Adipocyte (in vitro differentiated cells): ENCODE data around the gene ACTG2.
"Not testable (repeated sequence)": the region's sequence is repeated elsewhere in the genome, so short reads cannot be mapped to it uniquely, and the experiment has no call there.

Experiments
- DNase-seq: peaks from one replicate; pipeline ENCODE4 v3.0.0-alpha.2; 2015; ENCODE audit warnings: low read depth
- H3K27me3 ChIP-seq: replicated peaks from 2 replicates; pipeline ENCODE4 v1.7.0; 2013; ENCODE audit warnings: mild to moderate bottlenecking, low read length, moderate library complexity; ENCODE audit not compliant: control insufficient read depth, insufficient read depth
- H3K36me3 ChIP-seq: 2 replicates; pipeline ENCODE4 v1.7.0; 2013; ENCODE audit warnings: low read length, mild to moderate bottlenecking, moderate library complexity; ENCODE audit not compliant: control insufficient read depth, insufficient read depth, severe bottlenecking
- H3K4me1 ChIP-seq: 2 replicates; pipeline ENCODE4 v1.7.0; 2013; ENCODE audit warnings: mild to moderate bottlenecking, low read length, moderate library complexity; ENCODE audit not compliant: control insufficient read depth, insufficient read depth
- H3K4me3 ChIP-seq: 2 replicates; pipeline ENCODE4 v1.7.0; 2013; ENCODE audit warnings: mild to moderate bottlenecking, low read length, moderate library complexity
- H3K9ac ChIP-seq: 2 replicates; pipeline ENCODE4 v1.7.0; 2013; ENCODE audit warnings: mild to moderate bottlenecking, low read length, moderate library complexity
- H3K9me3 ChIP-seq: 2 replicates; pipeline ENCODE4 v1.7.0; 2013; ENCODE audit warnings: mild to moderate bottlenecking, low read length, moderate library complexity; ENCODE audit not compliant: control insufficient read depth

The ACTG2 gene

DNA sequence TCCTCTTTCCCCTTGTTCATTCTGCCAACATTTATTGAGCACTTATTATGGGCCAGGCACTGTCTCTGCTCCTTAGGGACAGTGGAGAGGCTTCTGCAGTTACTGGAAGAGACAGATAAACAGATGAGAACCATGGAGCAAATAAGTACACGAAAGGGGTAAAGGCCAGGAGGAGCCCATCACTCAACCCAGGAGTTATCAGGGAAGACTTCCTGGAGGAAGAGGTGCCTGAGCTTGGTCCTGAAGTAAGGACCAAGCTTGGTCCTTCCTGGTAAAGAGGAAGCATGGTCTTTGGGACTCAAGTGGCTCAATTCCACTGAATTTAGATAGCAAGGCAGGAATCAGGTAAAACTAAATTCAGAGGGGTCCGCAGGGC, 1.7 kb downstream of the ACTG2 start:
- no peak for DNase-seq
- Histone ChIP-seq H3K36me3 (no peaks in the 10 kb centered on the region), H3K9ac (no peak overlapping the region), H3K4me3 (no peak overlapping the region), H3K27me3 (peaks cover 52% of the 10 kb centered on the region), H3K4me1 (peaks cover 13% of the 10 kb centered on the region), H3K9me3 (no peaks in the 10 kb centered on the region)

DNA sequence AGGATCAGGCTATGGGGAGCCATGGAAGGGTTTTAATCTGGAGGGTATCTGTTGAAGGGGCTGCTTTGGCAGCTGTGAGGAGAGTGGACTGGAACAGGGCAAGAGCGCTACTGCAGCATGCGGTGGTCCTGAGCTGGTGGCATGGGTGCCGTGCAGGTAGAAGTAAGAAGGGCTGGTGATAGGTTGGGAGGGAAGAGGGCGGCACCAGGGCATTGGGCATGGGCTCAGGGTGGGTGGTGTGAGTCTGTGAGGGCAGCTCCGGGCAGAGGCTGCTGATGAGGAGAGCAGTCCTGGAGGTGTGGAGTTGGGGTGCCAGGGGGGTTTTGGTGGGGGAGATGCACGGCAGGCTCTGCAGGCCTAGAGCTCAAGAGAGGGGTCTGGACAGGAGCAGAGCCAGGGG, 2.1 kb downstream of the ACTG2 start:
- Histone ChIP-seq H3K9ac (no peak overlapping the region), H3K27me3 (peaks cover 56% of the 10 kb centered on the region), H3K4me1 (peaks cover 11% of the 10 kb centered on the region), H3K4me3 (no peak overlapping the region), H3K36me3 (no peaks in the 10 kb centered on the region), H3K9me3 (no peaks in the 10 kb centered on the region)
- no peak for DNase-seq

DNA sequence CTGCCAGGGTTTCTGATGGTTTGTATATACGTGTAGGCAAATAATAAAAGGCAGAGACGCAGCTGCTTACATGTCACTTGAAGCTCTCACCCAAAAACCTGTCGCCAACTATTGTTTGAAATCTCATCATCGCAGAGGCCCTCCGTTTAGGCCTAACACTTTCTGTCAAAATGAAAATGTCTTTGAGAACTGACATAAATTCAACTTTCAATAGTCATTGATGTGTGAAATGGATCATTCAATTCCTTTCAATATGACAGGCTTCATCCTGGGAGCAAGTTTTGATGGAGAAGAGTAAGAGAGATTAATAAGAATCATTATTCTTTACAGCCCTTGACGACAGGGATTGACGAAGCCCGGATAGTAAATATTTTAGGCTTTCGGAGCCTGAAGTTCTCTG, 2.7 kb downstream of the ACTG2 start:
- H3K4me1 ChIP-seq, result peaks cover 11% of the 10 kb centered on the region
- H3K9me3 ChIP-seq, result no peaks in the 10 kb centered on the region
- DNase-seq, result no peak
- H3K27me3 ChIP-seq, result peaks cover 56% of the 10 kb centered on the region
- no peaks in the 10 kb centered on the region for H3K36me3 ChIP-seq
- no peak overlapping the region for H3K9ac ChIP-seq
- no peak overlapping the region for H3K4me3 ChIP-seq

DNA sequence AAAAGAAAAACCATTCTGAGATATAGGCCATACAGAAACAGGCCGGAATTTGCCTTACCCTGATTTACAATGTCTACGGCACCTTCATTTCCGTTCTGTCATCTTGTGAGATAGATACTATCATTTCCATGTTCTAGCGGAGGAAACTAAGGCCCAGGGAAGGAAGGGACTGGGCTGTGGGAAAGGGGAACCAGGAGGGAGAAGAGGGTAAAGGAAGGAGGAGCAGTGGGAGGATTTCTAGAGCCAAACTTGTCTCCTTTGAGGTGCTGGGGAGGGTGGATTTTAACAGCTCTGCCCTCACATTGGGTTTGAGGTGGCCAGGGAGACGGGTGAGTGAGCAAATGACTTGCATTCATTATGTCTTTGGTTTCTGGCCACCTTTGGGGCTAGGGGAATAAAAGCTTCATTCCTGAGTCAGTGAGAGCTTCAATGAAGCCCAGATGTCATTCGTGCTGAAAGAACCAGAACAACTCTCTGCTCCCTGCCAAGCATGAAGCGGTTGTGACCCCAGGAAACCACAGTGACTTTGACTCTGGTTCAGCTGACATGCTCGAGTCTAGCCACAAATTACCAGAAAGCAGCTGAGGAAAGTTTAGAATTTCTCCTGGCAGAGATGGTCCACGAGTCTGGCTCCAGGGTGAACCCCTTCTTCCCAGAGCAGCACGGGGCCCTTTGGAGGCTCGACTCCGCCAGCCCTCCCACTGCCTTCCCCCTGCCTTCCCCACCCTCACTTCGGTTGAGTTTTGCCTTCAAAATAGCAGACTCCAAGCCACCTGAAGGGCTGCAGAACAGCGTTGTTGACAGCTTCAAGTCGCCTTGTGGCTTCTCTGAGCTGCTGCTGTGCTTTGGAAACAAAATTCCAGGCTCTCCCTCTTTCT, 3.8 kb downstream of the ACTG2 start:
- DNase-seq, result peak; percentile 91
- Histone ChIP-seq H3K9me3 (no peaks in the 10 kb centered on the region), H3K4me3 (no peak overlapping the region), H3K27me3 (peaks cover 55% of the 10 kb centered on the region), H3K4me1 (peaks cover 11% of the 10 kb centered on the region), H3K36me3 (no peaks in the 10 kb centered on the region), H3K9ac (no peak overlapping the region)

DNA sequence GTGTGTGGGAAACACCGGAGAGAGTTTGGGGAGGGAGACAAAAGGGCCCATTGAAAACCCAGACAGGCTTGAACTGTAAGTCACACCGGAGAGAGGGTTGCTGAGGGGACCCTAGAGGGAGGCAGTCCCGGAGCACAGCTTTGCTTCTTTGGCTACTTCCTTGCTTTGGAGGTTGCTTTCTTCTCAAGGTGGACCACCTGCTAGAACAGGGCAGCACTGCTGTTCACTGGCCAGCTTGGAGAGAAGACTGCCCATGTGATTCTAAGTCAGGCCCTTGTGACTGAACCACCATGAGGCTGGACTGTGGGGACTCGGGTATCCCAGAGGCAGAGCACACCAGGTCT, 4.4 kb downstream of the ACTG2 start:
- DNase-seq, result no peak
- H3K9ac ChIP-seq, result no peak overlapping the region
- H3K27me3 ChIP-seq, result peaks cover 57% of the 10 kb centered on the region
- H3K4me3 ChIP-seq, result no peak overlapping the region
- H3K36me3 ChIP-seq, result no peaks in the 10 kb centered on the region
- peaks cover 11% of the 10 kb centered on the region for H3K4me1 ChIP-seq
- H3K9me3 ChIP-seq, result no peaks in the 10 kb centered on the region

DNA sequence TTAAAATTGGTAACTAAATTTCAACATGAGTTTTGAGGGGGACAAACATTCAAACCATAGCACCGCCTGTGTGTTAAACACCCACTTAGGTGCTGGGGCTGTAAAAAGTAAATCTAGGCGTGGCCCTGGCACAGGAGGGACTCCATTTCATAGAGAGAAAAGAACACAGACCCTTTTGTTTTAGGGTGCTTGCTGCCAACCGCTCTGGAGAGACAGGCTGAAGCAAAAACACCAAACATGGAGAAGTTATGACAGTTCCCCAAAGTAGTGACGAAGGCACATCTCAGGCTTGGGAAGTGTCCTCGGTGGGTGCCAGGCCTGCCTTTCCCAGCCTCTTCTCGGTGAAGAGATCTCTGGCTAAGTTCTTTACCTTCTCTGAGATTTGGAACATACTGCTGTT, 5.1 kb downstream of the ACTG2 start:
- H3K4me3 ChIP-seq, result no peak overlapping the region
- H3K36me3 ChIP-seq, result no peaks in the 10 kb centered on the region
- H3K9ac ChIP-seq, result no peak overlapping the region
- H3K4me1 ChIP-seq, result peaks cover 11% of the 10 kb centered on the region
- no peaks in the 10 kb centered on the region for H3K9me3 ChIP-seq
- DNase-seq, result no peak
- H3K27me3 ChIP-seq, result peaks cover 57% of the 10 kb centered on the region

DNA sequence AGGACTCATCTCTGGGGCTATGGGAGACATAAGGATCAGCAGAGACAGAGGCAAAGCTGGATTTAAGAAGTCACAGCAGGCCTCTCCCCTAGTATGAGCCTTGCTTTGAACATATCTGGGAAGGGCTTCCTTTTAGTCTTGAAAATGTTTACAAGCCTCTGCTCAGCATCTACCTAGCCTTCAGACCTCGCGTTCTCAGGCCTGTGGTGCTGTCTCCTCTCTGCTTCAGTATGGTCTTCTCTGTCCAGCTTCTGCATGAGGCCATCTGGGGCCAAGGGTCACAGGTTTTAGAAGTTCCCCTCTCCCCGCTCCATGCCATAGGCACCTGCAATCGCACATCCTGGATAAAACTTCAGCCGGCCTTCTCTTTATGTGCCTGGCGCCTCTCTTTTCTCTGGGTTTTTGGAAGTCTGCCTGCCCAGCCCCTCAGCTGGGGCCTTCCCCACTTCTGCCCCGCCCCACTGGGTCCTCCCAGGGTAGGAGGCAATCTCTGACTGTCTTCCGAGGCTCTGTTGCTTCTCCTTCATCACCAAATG, 7.1 kb downstream of the ACTG2 start:
- H3K36me3 ChIP-seq, result no peaks in the 10 kb centered on the region
- H3K27me3 ChIP-seq, result peaks cover 42% of the 10 kb centered on the region
- H3K9me3 ChIP-seq, result no peaks in the 10 kb centered on the region
- no peak for DNase-seq
- H3K4me3 ChIP-seq, result no peak overlapping the region
- H3K9ac ChIP-seq, result no peak overlapping the region
- H3K4me1 ChIP-seq, result peaks cover 11% of the 10 kb centered on the region

DNA sequence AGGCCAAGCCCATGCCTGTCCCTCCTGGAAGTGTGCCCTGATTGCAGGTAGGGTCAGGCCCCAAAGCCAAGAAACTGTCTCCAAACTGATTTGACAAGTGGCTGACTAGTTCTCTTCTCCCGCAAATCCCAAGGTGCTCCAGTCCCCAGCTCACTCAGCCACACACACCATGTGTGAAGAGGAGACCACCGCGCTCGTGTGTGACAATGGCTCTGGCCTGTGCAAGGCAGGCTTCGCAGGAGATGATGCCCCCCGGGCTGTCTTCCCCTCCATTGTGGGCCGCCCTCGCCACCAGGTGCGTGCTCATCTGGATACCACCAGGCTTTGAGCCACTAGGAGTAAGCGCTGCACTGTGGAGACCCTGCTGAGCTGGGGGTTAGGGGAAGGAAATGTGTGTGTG, 8.3 kb downstream of the ACTG2 start:
- Histone ChIP-seq H3K9ac (no peak overlapping the region), H3K4me3 (no peak overlapping the region), H3K9me3 (no peaks in the 10 kb centered on the region), H3K27me3 (peaks cover 42% of the 10 kb centered on the region), H3K36me3 (no peaks in the 10 kb centered on the region), H3K4me1 (peaks cover 11% of the 10 kb centered on the region)
- no peak for DNase-seq

DNA sequence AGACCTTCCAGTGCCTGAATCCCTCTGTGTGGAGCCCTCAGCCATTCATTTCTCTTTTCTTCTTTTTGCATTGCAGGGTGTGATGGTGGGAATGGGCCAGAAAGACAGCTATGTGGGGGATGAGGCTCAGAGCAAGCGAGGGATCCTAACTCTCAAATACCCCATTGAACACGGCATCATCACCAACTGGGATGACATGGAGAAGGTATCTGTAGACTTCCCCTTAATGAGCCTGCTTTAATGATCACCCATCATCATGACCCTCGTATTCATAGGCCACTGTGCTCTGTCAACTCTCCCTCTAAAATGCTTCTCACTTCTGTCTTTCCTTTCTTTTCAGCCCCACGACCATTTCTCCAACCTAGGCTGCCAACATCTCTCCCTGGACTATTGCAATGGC, 9.5 kb downstream of the ACTG2 start:
- DNase-seq, result no peak
- Histone ChIP-seq H3K9me3 (no peaks in the 10 kb centered on the region), H3K4me1 (peaks cover 3% of the 10 kb centered on the region), H3K9ac (no peak overlapping the region), H3K27me3 (peaks cover 42% of the 10 kb centered on the region), H3K36me3 (no peaks in the 10 kb centered on the region), H3K4me3 (no peak overlapping the region)

DNA sequence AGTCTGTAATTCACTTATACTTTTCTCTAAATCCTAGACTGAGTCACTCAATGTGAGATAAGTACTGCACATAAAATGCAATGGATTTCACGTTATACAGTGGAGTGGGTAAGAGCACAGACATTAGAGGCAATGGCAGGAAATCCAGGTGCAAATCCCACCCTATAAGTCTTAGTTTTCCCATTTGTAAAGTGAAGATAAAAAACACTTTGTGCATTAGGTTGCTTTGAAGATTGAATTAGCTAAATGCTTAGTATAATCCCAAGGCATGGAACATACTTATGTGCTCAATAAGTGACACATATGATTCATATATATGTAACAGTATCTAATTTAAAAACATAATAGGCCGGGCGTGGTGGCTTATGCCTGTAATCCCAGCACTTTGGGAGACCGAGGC, 10.5 kb downstream of the ACTG2 start:
- H3K9ac ChIP-seq, result no peak overlapping the region
- H3K4me1 ChIP-seq, result peaks cover 5% of the 10 kb centered on the region
- H3K36me3 ChIP-seq, result no peaks in the 10 kb centered on the region
- H3K27me3 ChIP-seq, result peaks cover 42% of the 10 kb centered on the region
- no peak for DNase-seq
- no peaks in the 10 kb centered on the region for H3K9me3 ChIP-seq
- H3K4me3 ChIP-seq, result no peak overlapping the region

DNA sequence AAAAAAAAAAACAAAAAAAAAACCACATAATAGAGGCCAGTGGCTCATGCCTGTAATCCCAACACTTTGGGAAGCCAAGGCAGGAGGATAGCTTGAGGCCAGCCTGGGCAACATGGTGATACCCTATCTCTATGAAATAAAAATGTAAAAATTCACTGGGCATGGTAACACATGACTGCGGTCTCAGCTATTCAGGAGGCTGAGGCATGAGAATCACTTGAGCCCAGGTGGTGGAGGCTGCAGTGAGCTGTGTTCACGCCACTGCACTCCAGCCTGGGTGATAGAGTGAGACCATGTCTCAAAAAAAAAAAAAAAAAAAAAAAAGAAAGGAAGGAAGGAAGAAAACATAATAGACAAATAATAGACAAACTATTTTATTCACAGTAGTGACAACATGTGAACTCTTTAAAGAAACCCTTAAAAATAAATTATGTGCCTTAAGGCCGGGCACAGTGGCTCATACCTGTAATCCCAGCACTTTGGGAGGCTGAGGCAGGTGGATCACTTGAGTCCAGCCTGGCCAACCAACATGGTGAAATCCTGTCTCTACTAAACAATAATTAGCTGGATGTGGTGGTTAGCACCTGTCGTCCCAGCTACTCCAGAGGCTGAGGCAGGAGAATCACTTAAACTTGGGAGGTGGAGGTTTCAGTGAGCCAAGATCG, 11.3 kb downstream of the ACTG2 start:
- not testable (repeated sequence) for H3K9me3 ChIP-seq, H3K4me3 ChIP-seq, DNase-seq, H3K4me1 ChIP-seq, H3K36me3 ChIP-seq, H3K9ac ChIP-seq
- peaks cover 45% of the 10 kb centered on the region for H3K27me3 ChIP-seq
